Bronchial epithelial cell (primary cell): ENCODE data around the gene COL15A1. TPM values are rescaled to one million over a fixed set of nuclear protein-coding genes. Genes with fewer than 3 reads are reported as not detected.

Experiments
- DNase-seq: peaks from one replicate; pipeline ENCODE4 v3.0.0-alpha.2; 2010; ENCODE audit warnings: low read depth
- FAIRE-seq: peaks from 2 replicates; lab custom pipeline; 2011; peaks lifted over from hg19 to GRCh38; lab: Jason Lieb, UNC
- H3K27me3 ChIP-seq: 2 replicates; pipeline ENCODE4 v1.5.1; 2011; ENCODE audit warnings: low read length; ENCODE audit not compliant: control insufficient read depth, insufficient read depth
- H3K36me3 ChIP-seq: 2 replicates; pipeline ENCODE4 v1.5.1; 2011; ENCODE audit warnings: low read length; ENCODE audit not compliant: control insufficient read depth, insufficient read depth
- H3K4me3 ChIP-seq: 2 replicates; pipeline ENCODE4 v1.5.1; 2011; ENCODE audit warnings: mild to moderate bottlenecking, low read depth, low read length, control low read depth
- CTCF ChIP-seq: IDR thresholded peaks from 2 replicates; pipeline ENCODE4 v1.5.1; 2011; ENCODE audit warnings: mild to moderate bottlenecking, moderate library complexity, low read length, control low read depth, inconsistent platforms; ENCODE audit not compliant: insufficient read depth, severe bottlenecking
- total RNA-seq: library from RNA; depleted of rRNA; stranded (reverse); fragments of >200 nt; gene quantifications from 2 replicates; pipeline ENCODE4 v1.2.1, GENCODE V29; 2014

The COL15A1 gene
- total RNA-seq, 1 donor from 2014 or later = 1.6 TPM

GRCh38 chr9:99060621-99061020 is 116.9 kb downstream of the COL15A1 start:
- FAIRE-seq (no peak), DNase-seq (no peak)
- Histone ChIP-seq H3K4me3 (no peak overlapping the region), H3K36me3 (no peaks in the 10 kb centered on the region), H3K27me3 (peaks cover 4% of the 10 kb centered on the region)
- no peak for TF ChIP-seq CTCF

- no peak for FAIRE-seq
- H3K4me3 ChIP-seq = no peak overlapping the region
- no peak for TF ChIP-seq CTCF
- no peaks in the 10 kb centered on the region for H3K36me3 ChIP-seq
- no peak for DNase-seq
- peaks cover 4% of the 10 kb centered on the region for H3K27me3 ChIP-seq
These were observed 118.8 kb downstream of the COL15A1 start for GRCh38 chr9:99062549-99062948.

GRCh38 chr9:99063522-99063921 is 119.8 kb downstream of the COL15A1 start:
- FAIRE-seq (no peak), DNase-seq (no peak)
- no peaks in the 10 kb centered on the region for H3K36me3 ChIP-seq

GRCh38 chr9:99066571-99066970 is 122.9 kb downstream of the COL15A1 start:
- Histone ChIP-seq H3K27me3 (peaks cover 4% of the 10 kb centered on the region), H3K36me3 (no peaks in the 10 kb centered on the region), H3K4me3 (no peak overlapping the region)
- FAIRE-seq (no peak), DNase-seq (no peak)
- no peak for TF ChIP-seq CTCF

More at GRCh38 chr9:99063522-99063921, 119.8 kb downstream of the COL15A1 start:
- Histone ChIP-seq H3K4me3 (no peak overlapping the region), H3K27me3 (peaks cover 4% of the 10 kb centered on the region)
- no peak for TF ChIP-seq CTCF

- Histone ChIP-seq H3K4me3 (no peak overlapping the region), H3K36me3 (no peaks in the 10 kb centered on the region), H3K27me3 (no peaks in the 10 kb centered on the region)
- FAIRE-seq = no peak
- DNase-seq = no peak
- TF ChIP-seq CTCF = no peak
These were observed 125.4 kb downstream of the COL15A1 start for GRCh38 chr9:99069075-99069474.

GRCh38 chr9:99069546-99069945 is 125.8 kb downstream of the COL15A1 start:
- FAIRE-seq (no peak), DNase-seq (no peak)
- no peak for TF ChIP-seq CTCF

More at GRCh38 chr9:99069546-99069945, 125.8 kb downstream of the COL15A1 start:
- no peaks in the 10 kb centered on the region for H3K36me3 ChIP-seq
- H3K4me3 ChIP-seq = no peak overlapping the region
- H3K27me3 ChIP-seq = no peaks in the 10 kb centered on the region
